ENCODE measurements around the gene COL16A1.

Gene COL16A1

DNA sequence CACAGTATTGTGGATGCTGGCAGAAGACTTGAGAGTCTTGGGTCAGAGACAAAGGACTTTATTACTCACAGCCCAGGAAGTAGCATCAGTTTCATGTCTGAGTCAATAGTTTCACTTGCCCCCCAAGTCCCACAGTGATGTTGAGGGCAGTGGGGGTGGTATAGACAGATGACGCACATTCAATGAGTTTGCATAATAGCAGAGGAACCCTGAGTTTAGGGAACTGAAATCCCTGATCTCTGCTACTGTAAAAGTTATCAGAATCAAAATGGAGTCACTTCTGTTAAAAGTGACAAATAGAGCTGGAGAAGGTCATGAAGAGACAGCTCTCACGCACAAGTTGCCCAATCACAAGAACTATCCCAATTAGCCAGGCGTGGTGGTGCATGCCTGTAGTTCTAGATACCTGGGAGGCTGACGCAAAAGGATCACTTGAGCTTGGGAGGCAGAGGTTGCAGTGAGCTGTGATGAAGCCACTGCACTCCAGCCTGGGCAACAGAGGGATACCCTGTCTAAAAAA is 97.8 kb downstream of the COL16A1 start:
- DNase-seq (ENCODE audit: low read depth in 2 of 2, low spot score in 1 of 2), result no peak
